Stimulated activated CD4-positive, alpha-beta T cell treated with anti-CD3 and anti-CD28 coated beads, Interleukin-15, amount 100 ng/mL, for 24 hours (primary cell): ENCODE data around the gene FGB.

ENCODE experiments used
- DNase-seq: peaks from one replicate; pipeline ENCODE4 v3.0.0-alpha.2; 2020

The FGB gene

GRCh38 chr4:154562697-154563254 is at the start of gene FGB:
TSS of gene FGB (plus strand) at chr4:154563011. CDS start at chr4:154563019, 8 bp downstream.
- no peak for DNase-seq

GRCh38 chr4:154516318-154517029 is 46.3 kb upstream of the FGB start:
- DNase-seq = no peak

- no peak for DNase-seq
Measured at GRCh38 chr4:154517591-154517990, 45.2 kb upstream of the FGB start.

GRCh38 chr4:154519214-154519613 is 43.6 kb upstream of the FGB start:
- DNase-seq = no peak

- no peak for DNase-seq
Measured at GRCh38 chr4:154521607-154522006, 41.2 kb upstream of the FGB start.

DNA sequence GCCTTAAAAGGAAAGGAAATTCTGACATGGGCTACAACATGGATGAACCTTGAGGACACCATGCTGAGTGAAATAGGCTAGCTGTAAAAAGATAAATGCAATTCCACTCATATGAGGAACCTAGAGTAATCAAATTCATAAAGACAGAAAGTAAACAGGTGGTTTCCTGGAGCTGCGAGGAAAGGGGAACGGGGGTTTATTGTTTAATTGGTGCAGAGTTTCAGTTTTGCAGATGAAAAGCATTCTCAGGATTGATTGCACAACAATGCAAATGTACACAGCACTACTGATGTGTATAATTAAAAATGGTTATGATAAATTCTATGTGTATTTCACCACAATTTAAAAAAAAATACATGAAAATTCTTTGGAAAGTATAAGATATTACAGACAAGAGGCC is 36.7 kb upstream of the FGB start:
- DNase-seq = no peak

DNA sequence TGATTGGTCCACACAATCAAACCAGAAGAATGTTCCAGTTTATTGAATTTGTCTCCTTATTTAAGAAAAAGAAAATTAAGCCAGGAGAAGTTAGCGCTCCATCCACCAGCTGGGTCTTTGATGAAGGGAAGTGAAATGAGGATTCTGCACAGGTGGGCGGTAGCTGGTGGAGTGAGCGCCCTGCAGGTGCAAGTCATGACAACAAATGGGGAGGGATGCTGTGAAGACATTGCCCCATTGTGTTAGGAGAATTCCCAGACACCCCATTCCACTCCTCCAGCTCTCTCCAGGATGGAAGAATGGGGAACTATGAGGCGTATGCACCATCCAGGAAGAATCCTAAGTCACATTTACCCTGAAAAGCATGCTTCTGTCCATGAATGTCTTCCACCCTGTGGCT is 35.5 kb upstream of the FGB start:
- DNase-seq = no peak

DNA sequence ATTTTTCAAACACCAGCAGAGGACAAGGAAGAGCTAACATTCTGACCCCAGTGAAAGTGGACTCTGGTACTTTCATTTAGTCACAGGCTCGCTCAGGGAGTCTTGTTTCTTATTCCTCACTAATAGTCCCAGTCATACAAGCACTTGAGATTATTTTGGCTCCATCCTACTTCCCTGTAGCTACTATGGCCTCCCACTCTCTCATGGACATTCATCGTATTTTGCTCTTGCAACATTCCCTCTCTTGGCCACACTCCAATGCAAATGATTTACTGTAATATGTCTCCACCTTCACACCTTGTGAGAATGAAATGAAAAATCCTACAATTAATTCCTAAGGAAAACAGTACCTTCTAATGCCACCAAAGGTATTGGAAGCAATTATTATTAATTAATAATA is 33.9 kb upstream of the FGB start:
- DNase-seq = no peak

DNA sequence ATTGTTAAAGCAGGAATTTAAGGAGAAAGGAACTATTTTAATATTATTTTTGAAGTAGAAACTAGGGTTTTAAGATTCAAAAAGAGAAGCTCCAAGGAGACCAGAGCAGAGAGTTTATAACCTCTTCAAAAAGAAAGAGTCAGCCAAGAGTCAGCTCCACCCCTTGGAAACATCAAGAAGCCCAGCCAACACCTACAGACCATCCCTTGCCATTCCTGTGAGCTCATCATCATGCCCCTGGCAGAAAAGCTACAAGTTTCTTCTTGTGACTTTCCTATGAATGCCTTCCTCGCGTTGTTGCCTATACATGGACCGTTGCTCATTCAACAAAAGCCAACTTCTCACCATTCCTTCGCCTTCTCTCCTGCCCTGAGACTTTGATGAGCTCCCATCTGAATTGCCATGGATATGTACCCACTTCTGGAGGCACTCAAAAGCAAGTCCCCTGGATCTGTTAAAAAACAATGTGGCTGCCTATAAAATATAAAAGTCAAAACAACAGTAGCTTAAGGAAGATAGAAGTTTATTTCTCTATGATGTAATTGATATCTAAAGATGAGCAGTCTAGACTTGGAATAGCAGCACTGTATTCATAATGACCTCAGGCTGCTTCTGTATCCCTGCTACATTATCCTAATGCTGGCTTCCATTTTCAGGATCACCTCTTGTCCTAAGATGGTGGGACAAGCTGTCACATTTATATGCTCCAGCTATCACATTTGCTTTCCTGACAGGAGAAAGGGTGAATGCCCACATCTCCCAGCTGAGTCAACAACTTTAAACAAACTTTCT is 32.9 kb upstream of the FGB start:
- DNase-seq = no peak

- no peak for DNase-seq
Measured at GRCh38 chr4:154534296-154534695, 28.5 kb upstream of the FGB start.

- DNase-seq = no peak
Measured at GRCh38 chr4:154542271-154542879, 20.4 kb upstream of the FGB start.

GRCh38 chr4:154545689-154546088 is 17.1 kb upstream of the FGB start:
- no peak for DNase-seq

DNA sequence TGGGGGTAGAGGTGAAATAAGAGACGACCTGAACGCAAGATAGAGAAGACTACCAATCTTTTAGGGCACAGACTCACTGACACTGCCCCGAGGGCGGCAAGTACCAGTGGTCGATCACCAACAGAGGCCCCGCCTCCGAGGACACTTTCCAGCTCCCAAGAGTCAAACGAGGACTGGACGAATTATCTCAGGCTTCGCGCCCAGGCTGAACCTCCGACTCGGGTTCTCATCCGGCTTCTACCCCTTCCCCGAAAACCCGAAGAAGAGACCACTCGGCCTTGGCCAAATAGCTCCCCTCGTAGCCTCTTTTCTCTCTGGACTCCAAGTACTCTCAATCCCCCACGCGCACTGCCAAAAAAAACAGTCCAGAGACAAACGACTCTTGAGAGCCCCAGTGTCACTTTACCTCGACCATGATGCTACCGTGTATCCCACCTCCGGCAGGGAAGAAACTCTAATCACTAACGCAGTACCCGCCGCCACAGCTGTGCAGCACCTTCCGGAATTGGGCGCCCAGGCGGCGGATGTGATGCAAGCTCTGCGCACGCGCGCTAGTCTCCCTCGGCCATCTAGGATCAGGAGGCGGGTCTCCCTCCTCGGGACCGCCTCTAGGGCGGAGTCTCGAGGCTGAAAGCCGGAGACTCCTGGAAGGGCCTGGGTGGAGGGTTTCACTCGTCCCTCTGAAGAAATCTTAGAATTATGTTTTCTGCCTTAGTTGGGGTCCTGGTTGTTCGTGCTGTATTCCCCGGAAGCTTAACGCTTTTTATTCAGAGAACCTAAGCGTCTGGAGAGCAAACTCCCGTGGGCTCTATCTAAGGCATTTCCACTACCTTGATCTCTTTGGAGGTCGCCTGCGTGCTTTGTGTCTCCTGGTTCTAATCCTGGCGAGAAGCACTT is 12.7 kb upstream of the FGB start, which contains the start of gene PLRG1:
TSS of gene PLRG1 (minus strand) at position 507 of the 897 bp plus-strand sequence. CDS start at position 415, 92 bp downstream.
- peak; percentile 96 for DNase-seq

GRCh38 chr4:154551872-154552686 is 10.7 kb upstream of the FGB start:
- DNase-seq = peak; percentile 75

DNA sequence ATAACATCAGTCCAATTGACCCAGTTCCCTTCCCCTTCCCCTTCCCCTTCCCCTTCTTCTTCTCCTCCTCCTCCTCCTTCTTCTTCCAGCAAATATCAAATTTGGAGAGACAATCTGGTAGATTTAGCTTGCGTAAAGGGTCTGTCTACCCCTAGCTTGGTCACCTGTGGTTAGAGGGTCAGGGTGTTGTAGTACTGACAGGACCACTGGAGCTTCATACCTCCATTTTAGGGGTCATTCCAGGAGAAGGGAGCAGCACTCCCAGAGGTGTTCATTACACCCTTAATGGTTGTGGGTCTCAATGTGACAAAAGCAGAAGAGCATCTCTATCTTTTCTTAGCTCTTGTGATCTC is 3.7 kb upstream of the FGB start:
- DNase-seq = no peak

DNA sequence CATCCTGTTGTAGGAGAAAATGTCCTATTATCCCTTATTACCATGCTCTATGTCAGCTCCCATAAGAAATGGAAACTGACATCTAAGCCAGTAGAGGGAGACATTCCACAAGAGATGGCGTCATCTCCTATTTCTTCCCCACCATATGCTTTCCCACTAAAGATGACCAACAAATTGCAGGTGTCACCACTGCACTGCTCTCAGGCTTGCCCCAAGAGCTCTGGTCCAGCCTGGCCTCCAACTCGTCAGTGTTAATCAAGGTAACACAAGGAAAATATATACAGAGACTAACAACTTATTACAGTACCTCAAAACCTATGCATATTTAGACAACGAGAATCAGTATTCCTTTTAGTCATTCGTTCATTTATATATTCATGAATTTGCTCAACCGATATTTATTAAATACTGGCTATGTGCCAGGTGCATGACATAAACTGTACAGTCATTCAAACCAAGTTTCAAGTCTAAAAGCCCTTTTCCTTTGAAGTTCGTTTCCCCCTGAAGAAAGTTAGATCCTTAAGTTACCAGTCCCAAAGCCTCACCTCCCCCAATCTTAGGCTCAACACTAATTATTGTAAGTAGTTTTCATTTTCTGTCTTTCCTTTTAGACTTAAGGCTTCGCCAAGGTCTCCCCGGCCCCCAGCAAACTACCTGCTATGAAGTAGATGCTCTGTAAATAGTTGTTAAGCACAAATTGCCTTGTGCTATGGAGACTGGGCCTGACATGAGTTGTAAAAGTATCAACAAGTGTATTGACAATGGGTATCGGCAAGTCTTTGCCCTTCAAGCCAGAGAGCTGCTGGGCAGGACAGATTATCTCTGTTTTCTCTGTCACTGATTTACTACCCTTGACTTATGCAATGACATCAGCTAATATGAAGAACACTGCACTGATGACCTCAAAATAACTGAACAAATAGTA is 3.1 kb upstream of the FGB start:
- no peak for DNase-seq

GRCh38 chr4:154560419-154560801 is 2.4 kb upstream of the FGB start:
- DNase-seq = no peak

DNA sequence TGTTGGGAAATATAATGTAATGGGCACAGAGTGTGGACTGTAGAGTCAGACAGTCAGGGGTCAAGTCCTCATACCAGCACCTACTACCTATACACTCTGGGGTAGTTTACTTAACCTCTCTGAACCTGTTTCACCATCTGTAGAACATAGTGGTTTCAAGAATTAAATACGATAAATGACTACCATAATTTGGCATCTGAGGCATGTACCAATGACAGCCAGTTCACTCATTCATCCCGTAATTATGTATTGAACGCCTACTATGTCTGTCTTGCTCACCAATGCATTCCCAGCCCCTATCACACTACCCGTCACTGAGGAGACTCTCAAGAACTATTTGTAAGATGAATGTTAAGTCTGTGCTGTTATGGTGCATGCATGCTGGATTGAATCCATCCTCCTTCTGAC is 2.0 kb upstream of the FGB start:
- DNase-seq = no peak

- DNase-seq = no peak
Measured at GRCh38 chr4:154564311-154564710, 1.5 kb downstream of the FGB start.

GRCh38 chr4:154565704-154566103 is 2.9 kb downstream of the FGB start:
- DNase-seq = no peak
